Thoracic aorta (tissue), 2 donors: ENCODE measurements around the gene TRAPPC3L. TPM values are rescaled to one million over a fixed set of nuclear protein-coding genes. Genes with fewer than 3 reads are reported as not detected.

Experiments used
- ATAC-seq: fragments of 150-250 bp; one replicate; pipeline ENCODE4 v1.8.0; 2017; ENCODE audit warnings: low read depth; ENCODE audit not compliant: insufficient number of reproducible peaks, low FRiP score
- DNase-seq: peaks from one replicate; pipeline ENCODE4 v3.0.0-alpha.2; 2020; ENCODE audit warnings: low spot score
- H3K27ac ChIP-seq, 2 donors: fragments of 200-600 bp; sonication (generic); 1 replicate in 1 of 2; 2 replicates in 1 of 2; pipeline ENCODE4 v1.5.1; 2016; ENCODE audit warnings: mild to moderate bottlenecking in 2 of 2, moderate library complexity in 2 of 2
- H3K27me3 ChIP-seq: fragments of 200-600 bp; sonication (generic); replicated peaks from 2 replicates; pipeline ENCODE4 v1.6.0; 2016; ENCODE audit warnings: mild to moderate bottlenecking; ENCODE audit not compliant: insufficient read depth
- H3K36me3 ChIP-seq: fragments of 200-600 bp; sonication (generic); one replicate; pipeline ENCODE4 v1.5.1; 2016
- H3K4me1 ChIP-seq, 2 donors: fragments of 200-600 bp; sonication (generic); 1 replicate in 1 of 2; 2 replicates in 1 of 2; pipeline versions ENCODE4 v1.5.1 to v1.6.0; 2016; ENCODE audit warnings: low read depth in 2 of 2, mild to moderate bottlenecking in 1 of 2; ENCODE audit not compliant: control insufficient read depth in 1 of 2
- H3K4me3 ChIP-seq: fragments of 200-600 bp; sonication (generic); 2 replicates; pipeline ENCODE4 v1.5.1; 2016; ENCODE audit warnings: mild to moderate bottlenecking
- H3K9me3 ChIP-seq: fragments of 200-600 bp; sonication (generic); 2 replicates; pipeline ENCODE4 v1.5.1; 2016
- total RNA-seq, 2 donors: library from RNA; depleted of rRNA; stranded (reverse); fragments of >200 nt; gene quantifications; one replicate each; pipeline versions ENCODE4 v1.1.0 to v1.2.3, GENCODE V29; 2016
- TF ChIP-seq, protein P1 (sequence below): fragments of 200-600 bp; sonication (generic); IDR thresholded peaks from one replicate; pipeline ENCODE4 v1.5.1; 2019; ENCODE audit warnings: antibody characterized with exemption

TRAPPC3L gene
- total RNA-seq, 2 donors from 2014 or later, result not detected

DNA sequence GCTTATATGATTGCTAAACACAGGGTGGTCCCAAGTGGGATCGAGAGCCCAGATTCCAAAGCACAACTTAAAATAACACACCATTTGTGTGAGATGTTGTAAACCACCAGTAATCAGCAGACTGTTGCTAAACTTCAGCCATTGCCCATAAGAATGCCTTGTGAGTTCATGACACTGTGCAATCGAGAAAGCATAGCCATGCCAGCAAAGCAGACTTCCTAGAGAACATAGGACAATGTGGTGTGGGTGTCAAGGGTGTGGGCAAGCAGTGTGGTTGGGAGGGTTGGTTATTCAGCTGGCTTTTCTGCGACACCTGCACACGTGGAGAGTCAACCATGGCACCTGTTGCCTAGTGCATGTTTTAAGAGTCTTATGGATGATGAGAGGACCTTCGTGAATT lies 100.4 kb downstream of the TRAPPC3L start:
- no peaks in the 10 kb centered on the region for H3K36me3 ChIP-seq
- TF ChIP-seq, protein P1, sequence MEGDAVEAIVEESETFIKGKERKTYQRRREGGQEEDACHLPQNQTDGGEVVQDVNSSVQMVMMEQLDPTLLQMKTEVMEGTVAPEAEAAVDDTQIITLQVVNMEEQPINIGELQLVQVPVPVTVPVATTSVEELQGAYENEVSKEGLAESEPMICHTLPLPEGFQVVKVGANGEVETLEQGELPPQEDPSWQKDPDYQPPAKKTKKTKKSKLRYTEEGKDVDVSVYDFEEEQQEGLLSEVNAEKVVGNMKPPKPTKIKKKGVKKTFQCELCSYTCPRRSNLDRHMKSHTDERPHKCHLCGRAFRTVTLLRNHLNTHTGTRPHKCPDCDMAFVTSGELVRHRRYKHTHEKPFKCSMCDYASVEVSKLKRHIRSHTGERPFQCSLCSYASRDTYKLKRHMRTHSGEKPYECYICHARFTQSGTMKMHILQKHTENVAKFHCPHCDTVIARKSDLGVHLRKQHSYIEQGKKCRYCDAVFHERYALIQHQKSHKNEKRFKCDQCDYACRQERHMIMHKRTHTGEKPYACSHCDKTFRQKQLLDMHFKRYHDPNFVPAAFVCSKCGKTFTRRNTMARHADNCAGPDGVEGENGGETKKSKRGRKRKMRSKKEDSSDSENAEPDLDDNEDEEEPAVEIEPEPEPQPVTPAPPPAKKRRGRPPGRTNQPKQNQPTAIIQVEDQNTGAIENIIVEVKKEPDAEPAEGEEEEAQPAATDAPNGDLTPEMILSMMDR, result no peak
- H3K4me1 ChIP-seq, result peaks cover 18 to 25% of the 10 kb centered on the region in 2 donors
- H3K9me3 ChIP-seq, result no peaks in the 10 kb centered on the region
- no peak for ATAC-seq
- H3K27me3 ChIP-seq, result no peaks in the 10 kb centered on the region
- DNase-seq, result no peak
- no peak overlapping the region for H3K4me3 ChIP-seq
- H3K27ac ChIP-seq, result no peak overlapping the region

Other genes with a start within 250 kb of the TRAPPC3L start
- gene DSE, start 174.7 kb downstream of the TRAPPC3L start, total RNA-seq, result 10 to 100 TPM; 46.7 to 65.2 TPM
- 10 to 100 TPM in 1 of 2 donors, 1 to 10 TPM in 1; 3.9 to 15.0 TPM for gene CALHM6, start 84.3 kb downstream of the TRAPPC3L start, total RNA-seq
- gene CALHM5, start 34.0 kb downstream of the TRAPPC3L start, total RNA-seq, result 10 to 100 TPM; 14.0 to 16.7 TPM
- not detected for gene CALHM4, start 8.1 kb upstream of the TRAPPC3L start, total RNA-seq
- 10 to 100 TPM; 19.5 to 51.0 TPM for gene RWDD1, start 25.8 kb upstream of the TRAPPC3L start, total RNA-seq
- under 1 TPM; 0.78 to 0.95 TPM for gene RSPH4A, start 70.8 kb upstream of the TRAPPC3L start, total RNA-seq
- 1 to 10 TPM; 6.8 to 7.3 TPM for gene ZUP1, start 123.1 kb upstream of the TRAPPC3L start, total RNA-seq
- gene KPNA5, start 135.5 kb upstream of the TRAPPC3L start, total RNA-seq, result 1 to 10 TPM; 6.0 to 9.7 TPM
- gene FAM162B, start 220.0 kb upstream of the TRAPPC3L start, total RNA-seq, result 1 to 10 TPM in 1 of 2 donors, not detected in 1; 2.3 TPM